GM13976 (cell line): Measurements from ENCODE around the gene PTPRH.

ENCODE experiments used
- DNase-seq: peaks from one replicate; pipeline ENCODE4 v3.0.0; 2012; ENCODE audit warnings: low spot score
- CTCF ChIP-seq: IDR thresholded peaks from 2 replicates; pipeline ENCODE4 v1.5.1; 2012; ENCODE audit warnings: borderline replicate concordance, mild to moderate bottlenecking; ENCODE audit not compliant: insufficient read depth; ENCODE audit errors: extremely low read depth, missing control alignments, control extremely low read depth
- in situ Hi-C: fragments of 300-500 bp; cut with MboI; formaldehyde crosslinking; loops from one replicate; pipeline ENCODE4 v1.12.0; 2022; ENCODE audit warnings: low sequenced_read_pairs, mixed read lengths, inconsistent platforms; ENCODE audit not compliant: unreplicated experiment

Gene PTPRH

GRCh38 chr19:55254625-55254977 lies 45.3 kb upstream of the PTPRH start:
- DNase-seq, result no peak
- TF ChIP-seq CTCF, result no peak
- in situ Hi-C loops, result no loop called here

GRCh38 chr19:55253842-55254624 lies 44.7 kb upstream of the PTPRH start:
- no peak for TF ChIP-seq CTCF
- DNase-seq, result peak; percentile 84
- in situ Hi-C loops, result no loop called here

- no peak for TF ChIP-seq CTCF
- no peak for DNase-seq
- in situ Hi-C loops, result no loop called here
Measured at GRCh38 chr19:55252760-55253663, 43.7 kb upstream of the PTPRH start.

- peak; percentile 66 for DNase-seq
- TF ChIP-seq CTCF, result no peak
- in situ Hi-C loops, result no loop called here
Measured at GRCh38 chr19:55251341-55252081, 42.2 kb upstream of the PTPRH start.

- DNase-seq, result no peak
- TF ChIP-seq CTCF, result no peak
- in situ Hi-C loops, result no loop called here
Measured at GRCh38 chr19:55250262-55251036, 41.1 kb upstream of the PTPRH start.

GRCh38 chr19:55249841-55250240 lies 40.5 kb upstream of the PTPRH start:
- DNase-seq, result no peak
- in situ Hi-C loops, result no loop called here
- TF ChIP-seq CTCF, result no peak
